ENCODE results near the gene APC. TPM values are rescaled to one million over a fixed set of nuclear protein-coding genes. Genes with fewer than 3 reads are reported as not detected.

Gene APC
- total RNA-seq, 2 experiments from 2014 or later: 21.8 to 22.8 TPM

GRCh38 chr5:112830378-112830777 is 92.7 kb downstream of the APC start:
- ChIA-PET POLR2A (no interaction called here), CTCF (no interaction called here)
- ATAC-seq (ENCODE audit: poor library complexity) (no peak), DNase-seq (no peak)
- H3K27me3 Mint-ChIP-seq: no peaks in the 10 kb centered on the region
- H3K36me3 Mint-ChIP-seq (ENCODE audit: low read depth): peaks cover 86% of the 10 kb centered on the region
- Histone ChIP-seq H3K36me3 (ENCODE audit: insufficient read depth, low read length) (peaks cover 34% of the 10 kb centered on the region), H3K4me3 (ENCODE audit: low read length) (no peak overlapping the region), H3K27ac (ENCODE audit: low read depth in 1 of 2, low read length in 2 of 2) (no peak overlapping the region), H3K9me3 (ENCODE audit: control insufficient read depth in 1 of 2, insufficient read depth in 1 of 2, low read length in 2 of 2) (no peaks in the 10 kb centered on the region), H3K4me1 (ENCODE audit: insufficient read depth, low read length) (no peaks in the 10 kb centered on the region), H3K27me3 (ENCODE audit: control insufficient read depth in 1 of 2, insufficient read depth in 2 of 2, low read length in 2 of 2) (no peaks in the 10 kb centered on the region)
- no peaks in the 10 kb centered on the region for H3K9me3 Mint-ChIP-seq
- no peak overlapping the region for H3K27ac Mint-ChIP-seq
- H3K4me1 Mint-ChIP-seq (ENCODE audit: low read depth): no peaks in the 10 kb centered on the region
- H3K4me3 Mint-ChIP-seq: no peak overlapping the region
- TF ChIP-seq CTCF (IDR thresholded peaks at IDR 0.05): no peak
- intact Hi-C loops (cut with DNase I, micrococcal nuclease): no loop called here

GRCh38 chr5:112833971-112834370 is 96.3 kb downstream of the APC start:
- H3K36me3 Mint-ChIP-seq (ENCODE audit: low read depth): peaks cover 76% of the 10 kb centered on the region
- no peak for TF ChIP-seq CTCF (IDR thresholded peaks at IDR 0.05)

GRCh38 chr5:112844489-112844888 is 106.8 kb downstream of the APC start:
- Mint-ChIP-seq H3K36me3 (ENCODE audit: low read depth) (peaks cover 14% of the 10 kb centered on the region), H3K9me3 (no peaks in the 10 kb centered on the region), H3K4me1 (ENCODE audit: low read depth) (peaks cover 4% of the 10 kb centered on the region), H3K4me3 (no peak overlapping the region), H3K27ac (no peak overlapping the region), H3K27me3 (no peaks in the 10 kb centered on the region)
- no peak overlapping the region for H3K27ac ChIP-seq (ENCODE audit: low read depth in 1 of 2, low read length in 2 of 2)
- ChIA-PET CTCF (no interaction called here), POLR2A (no interaction called here)
- peaks cover 4% of the 10 kb centered on the region for H3K4me1 ChIP-seq (ENCODE audit: insufficient read depth, low read length)
- H3K9me3 ChIP-seq (ENCODE audit: control insufficient read depth in 1 of 2, insufficient read depth in 1 of 2, low read length in 2 of 2): no peaks in the 10 kb centered on the region
- ATAC-seq (ENCODE audit: poor library complexity) (no peak), DNase-seq (no peak)
- H3K36me3 ChIP-seq (ENCODE audit: insufficient read depth, low read length): peaks cover 2% of the 10 kb centered on the region
- TF ChIP-seq CTCF (IDR thresholded peaks at IDR 0.05): no peak
- H3K4me3 ChIP-seq (ENCODE audit: low read length): no peak overlapping the region
- H3K27me3 ChIP-seq (ENCODE audit: control insufficient read depth in 1 of 2, insufficient read depth in 2 of 2, low read length in 2 of 2): no peaks in the 10 kb centered on the region
- intact Hi-C loops (cut with DNase I, micrococcal nuclease): no loop called here

More at GRCh38 chr5:112833971-112834370, 96.3 kb downstream of the APC start:
- intact Hi-C loops (cut with DNase I, micrococcal nuclease): no loop called here
- no peak overlapping the region for H3K27ac ChIP-seq (ENCODE audit: low read depth in 1 of 2, low read length in 2 of 2)
- Mint-ChIP-seq H3K9me3 (no peaks in the 10 kb centered on the region), H3K4me3 (no peak overlapping the region), H3K4me1 (ENCODE audit: low read depth) (no peaks in the 10 kb centered on the region), H3K27me3 (no peaks in the 10 kb centered on the region), H3K27ac (no peak overlapping the region)
- H3K36me3 ChIP-seq (ENCODE audit: insufficient read depth, low read length): peaks cover 32% of the 10 kb centered on the region
- H3K4me3 ChIP-seq (ENCODE audit: low read length): no peak overlapping the region
- H3K4me1 ChIP-seq (ENCODE audit: insufficient read depth, low read length): no peaks in the 10 kb centered on the region
- H3K9me3 ChIP-seq (ENCODE audit: control insufficient read depth in 1 of 2, insufficient read depth in 1 of 2, low read length in 2 of 2): no peaks in the 10 kb centered on the region
- POLR2A ChIA-PET: interaction anchor here (0.6 kb wide), 1 partner anchor 1338 kb away, joined by 3 read pairs; no protein-coding TSS in a partner anchor
- CTCF ChIA-PET: no interaction called here
- H3K27me3 ChIP-seq (ENCODE audit: control insufficient read depth in 1 of 2, insufficient read depth in 2 of 2, low read length in 2 of 2): no peaks in the 10 kb centered on the region
- ATAC-seq (ENCODE audit: poor library complexity) (no peak), DNase-seq (no peak)

All from CD4-positive, alpha-beta T cell (primary cell).